ENCODE measurements around the gene DOCK3.

The DOCK3 gene

DNA sequence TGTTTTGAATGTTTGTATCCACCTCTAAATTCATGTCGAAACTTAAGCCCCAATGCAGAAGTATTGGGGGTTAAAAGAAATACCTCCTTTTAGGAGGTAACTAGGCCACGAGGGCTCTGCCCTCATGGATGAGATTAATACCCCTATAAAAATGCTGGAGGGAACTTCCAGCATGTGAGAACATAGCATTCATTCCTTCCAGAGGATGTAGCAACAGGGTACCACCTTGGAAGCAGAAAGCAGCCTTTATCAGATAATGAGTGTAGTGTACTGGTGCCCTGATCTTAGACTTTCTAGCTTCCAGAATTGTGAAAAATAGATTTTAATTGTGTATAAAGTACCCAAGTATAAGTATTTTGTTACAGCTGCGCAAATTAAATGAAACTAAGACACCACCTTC lies 356.9 kb downstream of the DOCK3 start:
- H3K27me3 ChIP-seq (ENCODE audit: insufficient read depth, low read depth) = no peaks in the 10 kb centered on the region
- no peaks in the 10 kb centered on the region for H4K20me1 ChIP-seq (ENCODE audit: insufficient read depth)
- H3K4me2 ChIP-seq = no peak overlapping the region
- H3K79me2 ChIP-seq (ENCODE audit: insufficient read depth, low read depth) = no peaks in the 10 kb centered on the region
- no peak overlapping the region for H3K4me3 ChIP-seq (IDR thresholded peaks at IDR 0.05; ENCODE audit: insufficient read depth, low read depth, low read length)
- H3K9ac ChIP-seq = no peak overlapping the region
- H3K27ac ChIP-seq = no peak overlapping the region
- H3K4me1 ChIP-seq (ENCODE audit: low read depth, poor library complexity, severe bottlenecking) = peaks cover 23% of the 10 kb centered on the region
- no peak overlapping the region for H2AFZ ChIP-seq (ENCODE audit: low read depth)
- no peak for TF ChIP-seq CTCF (conservative IDR thresholded peaks at IDR 0.05; ENCODE audit: low read depth, low read length)
- H3K36me3 ChIP-seq (ENCODE audit: insufficient read depth) = no peaks in the 10 kb centered on the region

GRCh38 chr3:51035630-51036029 lies 360.9 kb downstream of the DOCK3 start:
- Histone ChIP-seq H2AFZ (ENCODE audit: low read depth) (no peak overlapping the region), H3K9ac (no peak overlapping the region), H4K20me1 (ENCODE audit: insufficient read depth) (no peaks in the 10 kb centered on the region), H3K79me2 (ENCODE audit: insufficient read depth, low read depth) (no peaks in the 10 kb centered on the region), H3K36me3 (ENCODE audit: insufficient read depth) (no peaks in the 10 kb centered on the region), H3K4me1 (ENCODE audit: low read depth, poor library complexity, severe bottlenecking) (no peaks in the 10 kb centered on the region), H3K4me2 (no peak overlapping the region), H3K4me3 (IDR thresholded peaks at IDR 0.05; ENCODE audit: insufficient read depth, low read depth, low read length) (no peak overlapping the region), H3K27ac (no peak overlapping the region), H3K27me3 (ENCODE audit: insufficient read depth, low read depth) (no peaks in the 10 kb centered on the region)
- TF ChIP-seq CTCF (conservative IDR thresholded peaks at IDR 0.05; ENCODE audit: low read depth, low read length) = no peak

DNA sequence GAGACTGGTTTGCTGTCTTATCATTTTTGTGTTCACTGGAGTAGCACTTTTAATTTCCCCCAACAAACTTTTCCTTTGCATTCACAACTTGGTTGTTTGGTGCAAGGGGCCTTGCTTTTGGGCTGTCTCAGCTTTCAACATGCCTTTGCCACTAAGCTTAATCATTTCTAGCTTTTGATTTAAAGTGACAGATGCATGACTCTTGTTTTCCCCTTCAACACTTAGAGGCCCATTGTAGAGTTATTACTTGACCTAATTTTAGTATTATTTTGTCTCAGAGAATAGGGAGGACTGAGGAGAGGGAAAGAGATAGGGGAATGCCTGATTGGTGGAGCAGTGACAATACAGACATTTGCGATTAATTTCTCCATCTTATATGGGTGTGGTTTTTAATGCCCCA lies 370.3 kb downstream of the DOCK3 start:
- Histone ChIP-seq H3K27ac (no peak overlapping the region), H2AFZ (ENCODE audit: low read depth) (no peak overlapping the region), H3K4me1 (ENCODE audit: low read depth, poor library complexity, severe bottlenecking) (no peaks in the 10 kb centered on the region), H4K20me1 (ENCODE audit: insufficient read depth) (no peaks in the 10 kb centered on the region), H3K79me2 (ENCODE audit: insufficient read depth, low read depth) (no peaks in the 10 kb centered on the region), H3K9ac (no peak overlapping the region), H3K27me3 (ENCODE audit: insufficient read depth, low read depth) (no peaks in the 10 kb centered on the region), H3K36me3 (ENCODE audit: insufficient read depth) (no peaks in the 10 kb centered on the region), H3K4me2 (no peak overlapping the region), H3K4me3 (IDR thresholded peaks at IDR 0.05; ENCODE audit: insufficient read depth, low read depth, low read length) (no peak overlapping the region)
- TF ChIP-seq CTCF (conservative IDR thresholded peaks at IDR 0.05; ENCODE audit: low read depth, low read length) = no peak

- H3K9ac ChIP-seq = no peak overlapping the region
- no peak overlapping the region for H3K27ac ChIP-seq
- H3K27me3 ChIP-seq (ENCODE audit: insufficient read depth, low read depth) = no peaks in the 10 kb centered on the region
- no peak overlapping the region for H3K4me2 ChIP-seq
- H3K4me3 ChIP-seq (IDR thresholded peaks at IDR 0.05; ENCODE audit: insufficient read depth, low read depth, low read length) = no peak overlapping the region
- no peaks in the 10 kb centered on the region for H4K20me1 ChIP-seq (ENCODE audit: insufficient read depth)
- TF ChIP-seq CTCF (conservative IDR thresholded peaks at IDR 0.05; ENCODE audit: low read depth, low read length) = no peak
- H3K36me3 ChIP-seq (ENCODE audit: insufficient read depth) = no peaks in the 10 kb centered on the region
- no peaks in the 10 kb centered on the region for H3K4me1 ChIP-seq (ENCODE audit: low read depth, poor library complexity, severe bottlenecking)
- no peak overlapping the region for H2AFZ ChIP-seq (ENCODE audit: low read depth)
- H3K79me2 ChIP-seq (ENCODE audit: insufficient read depth, low read depth) = no peaks in the 10 kb centered on the region
These were observed 377.8 kb downstream of the DOCK3 start for GRCh38 chr3:51052562-51052961.

DNA sequence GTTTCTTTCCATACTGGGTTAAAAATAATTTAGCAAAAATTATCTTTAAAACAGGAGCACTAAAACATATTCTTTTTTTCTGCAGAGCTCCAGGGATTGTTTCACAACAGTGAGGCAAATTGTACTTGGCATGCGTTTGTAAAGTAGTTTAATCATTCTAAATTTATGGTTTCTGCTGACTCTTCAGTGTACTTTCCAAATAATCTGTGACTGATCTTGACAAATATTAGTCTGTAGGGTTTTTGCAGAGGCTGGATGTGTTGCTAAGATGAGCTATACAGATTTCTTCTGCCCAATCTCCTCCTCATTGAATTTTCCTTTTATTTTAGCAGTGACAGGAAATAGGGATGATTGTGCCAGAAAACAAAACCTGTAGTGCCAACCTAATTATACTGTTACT lies 382.4 kb downstream of the DOCK3 start:
- Histone ChIP-seq H4K20me1 (ENCODE audit: insufficient read depth) (no peaks in the 10 kb centered on the region), H3K4me3 (IDR thresholded peaks at IDR 0.05; ENCODE audit: insufficient read depth, low read depth, low read length) (no peak overlapping the region), H3K79me2 (ENCODE audit: insufficient read depth, low read depth) (no peaks in the 10 kb centered on the region), H3K4me1 (ENCODE audit: low read depth, poor library complexity, severe bottlenecking) (no peaks in the 10 kb centered on the region), H3K27ac (no peak overlapping the region), H2AFZ (ENCODE audit: low read depth) (no peak overlapping the region), H3K27me3 (ENCODE audit: insufficient read depth, low read depth) (no peaks in the 10 kb centered on the region), H3K4me2 (no peak overlapping the region), H3K36me3 (ENCODE audit: insufficient read depth) (no peaks in the 10 kb centered on the region), H3K9ac (no peak overlapping the region)
- TF ChIP-seq CTCF (conservative IDR thresholded peaks at IDR 0.05; ENCODE audit: low read depth, low read length) = no peak

All from KMS-11 (cell line).